ENCODE data around the gene RAB11FIP4.

Gene RAB11FIP4

DNA sequence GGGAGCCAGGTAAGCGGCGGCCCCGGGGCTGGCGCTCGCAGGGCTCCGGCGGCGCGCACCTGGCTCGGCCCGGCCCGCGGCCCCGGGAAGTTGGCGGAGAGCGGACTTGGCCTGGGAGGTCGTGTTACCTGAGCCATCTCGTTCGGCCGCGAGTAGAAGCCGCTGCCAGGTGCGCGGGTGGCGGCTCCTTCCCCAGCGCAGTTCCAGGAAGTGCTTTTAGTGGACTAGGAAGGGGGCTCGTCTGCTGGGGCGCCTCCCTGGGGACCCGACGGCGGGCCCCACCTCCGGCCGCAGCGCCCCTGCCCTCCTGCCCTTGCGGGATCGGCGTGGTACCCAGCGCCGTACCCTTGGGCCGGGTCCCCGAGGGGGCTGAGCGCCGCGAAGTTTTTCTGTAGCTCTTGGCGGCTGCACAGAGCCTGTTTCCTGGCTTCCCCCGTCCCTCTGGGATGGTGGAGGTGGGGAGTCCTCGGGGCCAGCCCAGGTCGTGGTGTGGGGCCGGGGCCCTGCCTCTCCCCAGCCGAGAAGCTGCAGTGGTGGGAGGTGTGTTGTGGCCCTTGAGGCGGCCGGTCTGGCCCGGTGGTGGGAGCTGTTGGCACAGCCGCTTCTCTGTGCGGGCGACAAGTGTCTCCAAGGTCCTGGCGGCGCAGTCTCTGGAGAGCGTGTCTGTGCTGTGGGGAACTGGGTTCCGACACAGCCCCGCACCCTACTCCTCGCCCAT is 96.9 kb downstream of the RAB11FIP4 start:
- DNase-seq (ENCODE audit: low read depth): no peak

DNA sequence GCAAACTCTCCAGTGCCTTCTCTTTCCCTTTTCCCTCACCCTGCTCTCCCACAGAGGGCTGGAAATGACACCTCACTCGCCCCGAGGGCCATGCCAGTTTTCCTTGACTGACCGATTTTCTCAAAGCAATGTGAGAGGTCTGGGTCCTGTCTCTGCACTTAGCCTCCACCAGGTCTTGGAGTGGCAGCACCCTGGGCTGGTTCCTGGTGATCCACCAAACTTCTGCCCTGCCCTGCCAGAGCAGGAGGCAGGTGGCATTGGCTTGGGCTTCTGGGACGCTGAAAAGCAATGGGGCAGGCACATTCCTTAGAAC is 97.5 kb downstream of the RAB11FIP4 start:
- DNase-seq (ENCODE audit: low read depth): no peak

DNA sequence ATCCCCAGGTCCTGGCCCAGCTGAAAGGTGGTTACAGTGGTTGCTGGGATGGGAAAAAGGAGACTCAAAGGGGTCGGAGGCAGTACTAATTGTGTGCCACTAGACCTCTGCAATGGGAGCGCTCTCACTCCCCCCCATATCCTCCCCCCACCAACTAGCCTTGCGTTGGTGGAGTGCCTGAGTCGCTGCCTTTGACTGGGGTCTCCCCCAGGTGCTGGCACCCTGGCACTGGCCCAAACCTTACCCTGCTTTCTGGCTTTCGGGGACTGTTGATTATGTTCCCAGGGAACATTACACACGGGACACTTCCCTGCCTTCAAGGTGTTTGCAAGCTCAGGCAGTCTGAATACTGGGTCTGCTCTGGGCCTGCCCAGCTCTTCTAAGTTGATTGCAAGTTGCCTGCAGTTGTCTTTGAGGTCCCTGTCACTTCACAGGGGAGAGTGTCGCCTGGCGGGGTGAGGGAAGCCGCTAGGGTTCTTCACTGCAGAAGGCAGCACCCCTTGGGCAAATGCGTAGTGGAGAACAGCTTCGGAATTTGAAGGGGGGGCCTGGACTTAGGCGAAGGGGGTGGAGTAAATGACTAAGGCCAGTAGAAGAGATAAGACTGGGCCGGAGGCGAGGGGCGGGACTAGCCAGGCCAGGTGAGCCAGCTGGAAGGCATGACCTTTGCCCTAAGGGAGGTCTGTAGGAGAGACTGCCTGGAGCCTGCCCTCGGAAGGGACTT is 98.0 kb downstream of the RAB11FIP4 start:
- no peak for DNase-seq (ENCODE audit: low read depth)

DNA sequence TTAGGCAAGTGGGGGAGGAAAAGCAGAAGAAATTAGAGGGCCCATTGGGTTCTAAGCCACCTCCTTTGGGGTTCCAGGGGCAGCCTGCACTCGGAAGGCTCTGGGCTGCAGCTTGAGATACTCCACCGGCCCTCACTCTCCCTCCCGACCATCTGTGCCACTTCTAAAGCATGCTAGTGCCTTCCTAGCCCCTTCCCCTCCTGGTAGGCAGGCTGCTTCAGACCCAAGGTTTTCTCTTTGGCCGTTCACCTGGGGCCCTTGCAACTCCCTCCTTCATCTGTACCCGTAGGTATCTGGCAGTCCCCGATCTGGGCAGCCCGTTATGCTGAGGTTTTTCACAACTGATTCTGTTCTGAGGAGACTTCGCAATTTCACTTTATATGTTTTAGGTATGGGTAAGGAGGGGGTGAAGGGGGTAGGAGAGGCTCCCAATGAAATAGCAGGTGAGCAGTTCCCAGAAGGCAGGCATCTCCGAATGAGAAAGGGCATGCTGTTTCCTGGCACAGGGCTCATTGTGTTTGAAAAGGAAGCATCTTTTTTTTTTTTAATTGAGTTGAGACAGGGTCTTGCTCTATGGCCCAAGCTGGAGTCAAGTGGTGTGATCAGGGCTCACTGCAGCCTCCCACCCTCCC is 98.7 kb downstream of the RAB11FIP4 start:
- no peak for DNase-seq (ENCODE audit: low read depth)

DNA sequence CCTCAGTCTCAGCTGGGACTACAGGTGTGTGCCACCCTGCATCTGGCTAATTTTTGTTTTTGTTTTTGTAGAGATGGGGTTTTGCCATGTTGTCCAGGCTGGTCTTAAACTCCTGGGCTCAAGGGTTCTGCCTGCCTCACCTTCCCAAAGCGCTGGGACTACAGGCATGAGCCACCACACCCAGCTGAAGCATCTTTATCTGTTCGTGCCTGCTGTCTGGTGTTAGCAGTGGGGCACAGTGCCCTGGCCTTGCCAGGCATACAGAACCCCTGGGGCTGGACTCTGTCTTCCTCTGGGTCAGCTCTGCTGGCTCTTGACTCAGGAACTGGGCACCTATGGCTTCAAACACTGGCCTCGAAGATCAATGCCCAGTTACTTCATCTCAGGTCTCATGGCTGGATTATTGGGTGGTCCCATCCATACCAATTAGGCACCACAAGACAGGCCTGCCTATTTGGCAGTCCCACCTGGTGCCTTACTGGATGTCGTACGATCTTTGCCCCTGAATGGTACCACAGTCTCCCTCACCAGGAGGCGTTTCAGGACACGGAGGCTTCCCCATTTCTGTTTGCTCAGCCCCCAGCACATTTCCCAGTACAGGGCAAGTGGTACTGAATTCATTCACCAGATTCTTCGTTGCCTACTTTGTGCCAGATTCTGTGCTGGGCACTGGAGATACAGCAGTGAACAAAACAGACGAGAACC is 99.3 kb downstream of the RAB11FIP4 start:
- DNase-seq (ENCODE audit: low read depth): no peak

DNA sequence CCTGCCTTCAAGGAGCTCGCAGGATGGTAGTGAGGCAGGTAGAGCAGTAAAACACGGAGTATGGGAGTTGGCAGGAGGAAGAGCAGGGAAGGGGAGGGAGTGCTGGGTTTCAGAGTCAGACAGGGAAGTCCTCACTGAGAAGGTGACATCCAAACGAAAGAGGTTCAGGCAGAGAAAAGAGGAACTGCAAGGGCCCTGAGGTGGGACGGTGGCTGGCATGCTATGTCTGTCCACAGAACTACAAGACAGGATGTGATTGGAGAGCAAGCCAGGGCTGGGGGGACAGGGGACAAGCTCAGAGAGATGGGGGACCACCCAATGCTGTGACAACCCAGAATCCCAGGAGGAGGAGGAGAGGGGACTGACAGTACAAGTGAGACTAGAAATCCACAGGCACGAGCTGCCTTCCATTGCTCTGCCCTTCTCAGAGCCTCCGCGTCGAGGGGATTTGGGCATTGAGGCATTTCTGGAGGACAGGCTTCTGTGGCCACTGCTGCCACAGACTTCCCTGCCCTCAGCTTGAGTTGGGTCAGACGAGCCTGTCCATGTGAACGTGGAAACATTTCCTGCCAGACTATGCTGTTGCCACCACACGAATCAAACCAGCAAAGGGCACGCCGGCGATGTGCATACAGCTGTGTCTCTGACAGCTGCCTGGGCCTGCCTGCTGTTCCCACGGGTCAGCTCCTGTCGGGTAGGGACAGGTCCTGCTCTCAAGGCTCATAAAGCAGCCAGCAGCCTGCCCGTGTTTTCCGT is 100.1 kb downstream of the RAB11FIP4 start:
- no peak for DNase-seq (ENCODE audit: low read depth)

DNA sequence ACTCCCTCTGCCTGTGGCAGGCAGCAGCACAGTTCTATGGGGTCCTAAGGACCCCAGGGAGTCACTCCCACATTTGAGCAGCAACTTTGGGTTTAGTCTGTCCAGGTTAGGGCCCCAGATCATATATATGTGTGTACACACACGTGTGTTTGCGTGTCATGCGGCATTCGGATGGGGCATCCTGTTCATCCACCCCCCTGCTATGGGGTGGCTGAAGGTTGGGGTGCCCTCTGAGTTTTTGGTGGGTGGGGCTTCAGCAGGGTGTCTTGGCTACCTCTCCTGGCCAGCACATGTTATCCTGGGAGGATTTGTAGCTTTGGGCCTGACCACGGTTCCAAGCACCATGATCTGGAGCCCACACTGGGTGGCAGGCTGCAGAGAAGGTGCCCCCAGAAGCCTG is 100.7 kb downstream of the RAB11FIP4 start:
- DNase-seq (ENCODE audit: low read depth): no peak

DNA sequence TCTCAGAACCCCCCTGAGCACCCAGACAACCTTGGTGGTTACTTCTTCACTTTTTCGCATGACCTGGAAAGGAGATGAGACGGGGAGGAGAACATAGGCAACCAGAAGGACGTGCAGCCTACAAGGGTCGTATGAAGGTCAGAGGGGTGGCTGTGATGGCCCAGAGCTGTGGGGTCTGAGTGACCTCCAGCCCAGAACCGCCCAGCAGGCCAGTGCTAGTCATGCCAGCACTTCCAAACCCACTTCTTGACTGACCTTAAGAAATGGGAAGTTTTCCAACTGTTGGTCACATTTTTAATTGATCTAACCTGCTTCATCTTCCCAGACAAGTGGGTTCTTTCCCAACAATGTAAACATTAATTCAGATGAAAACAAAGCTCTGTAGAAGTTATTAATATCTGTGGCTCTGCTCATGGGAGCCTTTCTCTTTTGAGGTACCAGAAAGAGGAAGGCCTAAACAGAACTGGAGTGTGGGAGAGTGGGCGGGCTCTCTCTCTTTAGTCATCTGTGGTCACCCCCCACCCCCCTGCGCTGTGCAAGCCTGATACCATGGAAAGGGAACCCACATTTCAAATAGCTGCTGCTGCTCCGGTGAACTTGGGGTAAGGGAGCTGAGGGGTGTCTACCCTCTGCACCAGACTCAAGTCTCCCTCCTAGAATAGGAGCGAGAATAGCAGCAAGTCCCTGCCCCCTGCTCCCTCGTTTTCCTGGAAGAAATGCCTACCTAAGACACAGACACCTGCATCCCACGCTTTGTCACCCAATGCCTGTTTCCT is 101.6 kb downstream of the RAB11FIP4 start:
- DNase-seq (ENCODE audit: low read depth): no peak

DNA sequence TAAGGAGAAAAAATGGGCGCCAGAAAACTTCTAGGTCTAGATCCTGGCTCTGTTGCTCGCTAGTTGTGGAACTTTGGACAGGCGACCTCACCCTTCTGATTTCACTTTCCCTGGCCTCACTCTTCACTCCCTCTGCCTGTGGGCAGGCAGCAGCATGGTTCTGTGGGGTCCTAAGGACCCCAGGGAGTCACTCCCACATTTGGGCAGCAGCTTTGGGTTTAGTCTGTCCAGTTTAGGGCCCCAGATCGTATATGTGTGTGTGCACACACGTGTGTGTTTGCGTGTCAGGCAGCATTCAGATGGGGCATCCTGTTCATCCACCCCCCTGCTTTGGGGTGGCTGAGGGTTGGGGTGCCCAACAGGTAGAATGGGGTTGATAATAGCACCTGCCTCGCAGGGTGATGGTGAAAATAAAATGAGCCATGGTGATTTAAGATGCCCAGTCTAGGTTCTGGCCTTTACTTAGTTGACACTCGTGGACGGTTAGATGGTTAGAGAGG is 102.2 kb downstream of the RAB11FIP4 start:
- DNase-seq (ENCODE audit: low read depth): no peak

DNA sequence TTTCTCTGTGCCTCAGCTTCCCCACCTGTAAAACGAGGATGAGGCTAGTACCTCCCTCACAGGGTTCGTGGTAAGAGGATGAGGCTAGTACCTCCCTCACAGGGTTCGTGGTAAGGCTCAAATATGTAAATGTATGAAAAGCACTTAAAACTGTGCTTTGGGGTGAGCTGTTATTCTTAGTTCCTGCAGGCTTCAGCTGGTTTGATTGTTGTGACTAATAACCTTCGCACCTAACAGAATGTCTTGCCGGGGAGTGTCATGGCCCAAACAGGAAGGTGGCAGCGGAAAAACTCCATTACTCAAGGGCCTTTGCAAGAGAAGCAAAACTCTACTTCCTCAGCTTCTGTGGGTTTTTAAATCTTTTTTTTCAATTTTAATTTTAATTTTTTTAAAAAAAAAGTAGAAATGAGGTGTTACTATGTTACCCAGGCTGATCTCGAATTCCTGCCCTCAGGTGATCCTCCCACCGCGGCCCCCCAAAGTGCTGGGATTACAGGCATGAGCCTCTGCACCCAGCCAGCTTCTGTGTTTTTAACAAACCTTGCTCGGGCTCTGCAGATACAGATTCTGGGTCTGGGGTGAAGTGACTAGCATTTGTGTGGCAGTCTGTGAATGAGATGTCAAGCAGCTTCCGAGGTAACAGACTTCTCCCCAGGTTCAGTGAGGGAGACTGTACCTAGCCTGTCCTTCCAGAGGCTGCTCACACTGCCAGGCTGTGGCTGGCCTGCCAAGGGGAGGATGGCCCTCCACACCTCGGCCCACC is 103.0 kb downstream of the RAB11FIP4 start:
- DNase-seq (ENCODE audit: low read depth): no peak

DNA sequence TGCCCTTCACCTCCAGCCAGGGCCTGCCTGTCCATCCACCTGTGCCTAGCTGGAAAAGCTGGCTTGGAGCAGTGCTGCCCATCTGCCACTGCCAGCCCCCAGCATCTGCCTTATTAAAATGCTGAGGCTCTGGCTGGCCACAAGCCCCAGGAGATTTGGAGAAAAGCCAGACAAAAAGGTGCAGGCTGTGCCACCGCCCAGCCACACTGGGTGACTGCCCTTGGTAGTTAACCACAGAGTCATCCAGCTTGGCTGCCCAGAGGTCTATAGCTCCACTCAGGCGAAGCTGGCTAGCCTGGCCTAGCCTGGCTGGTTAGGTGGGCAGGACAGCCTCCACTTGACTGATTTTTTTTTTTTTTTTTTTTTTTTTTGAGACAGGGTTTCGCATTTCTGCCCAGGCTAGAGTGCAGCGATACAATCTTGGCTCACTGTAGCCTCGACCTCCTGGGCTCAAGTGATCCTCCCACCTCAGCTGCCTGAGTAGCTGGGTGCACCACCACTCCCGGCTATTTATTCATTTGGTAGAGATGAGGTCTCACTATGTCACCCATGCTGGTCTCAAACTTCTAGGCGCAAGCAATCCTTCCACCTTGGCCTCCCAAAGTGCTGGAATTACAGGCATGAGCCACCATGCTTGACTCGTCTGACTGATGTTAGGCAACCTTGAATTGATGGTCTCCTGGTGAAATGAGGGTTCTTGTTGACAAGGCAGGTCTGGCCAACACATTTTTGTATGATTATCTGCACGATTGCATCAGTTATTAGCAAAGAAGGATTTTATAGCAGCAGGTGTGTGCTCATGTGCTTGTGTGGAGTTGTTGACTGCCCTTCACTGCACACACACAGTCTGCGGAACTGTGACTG is 103.8 kb downstream of the RAB11FIP4 start:
- no peak for DNase-seq (ENCODE audit: low read depth)

DNA sequence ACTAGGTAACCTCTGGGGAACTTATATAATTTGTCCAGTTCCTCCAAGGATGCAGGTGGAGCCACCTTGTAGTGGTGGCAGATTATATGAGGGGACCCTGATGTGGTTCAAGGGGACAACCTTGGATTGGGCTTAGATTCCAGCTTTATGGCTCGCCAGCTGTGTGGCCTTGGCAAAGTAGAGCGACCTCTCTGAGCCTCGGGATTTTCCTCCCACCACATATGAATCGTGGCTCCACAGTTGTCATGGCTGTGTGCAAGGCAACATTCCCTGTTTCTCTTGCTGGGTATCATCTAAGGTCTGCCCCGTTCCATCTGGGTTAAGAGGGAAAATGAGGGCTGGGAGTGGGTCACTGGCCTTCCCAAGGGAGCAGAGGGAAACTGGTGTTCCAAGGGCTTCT is 104.6 kb downstream of the RAB11FIP4 start:
- no peak for DNase-seq (ENCODE audit: low read depth)

DNA sequence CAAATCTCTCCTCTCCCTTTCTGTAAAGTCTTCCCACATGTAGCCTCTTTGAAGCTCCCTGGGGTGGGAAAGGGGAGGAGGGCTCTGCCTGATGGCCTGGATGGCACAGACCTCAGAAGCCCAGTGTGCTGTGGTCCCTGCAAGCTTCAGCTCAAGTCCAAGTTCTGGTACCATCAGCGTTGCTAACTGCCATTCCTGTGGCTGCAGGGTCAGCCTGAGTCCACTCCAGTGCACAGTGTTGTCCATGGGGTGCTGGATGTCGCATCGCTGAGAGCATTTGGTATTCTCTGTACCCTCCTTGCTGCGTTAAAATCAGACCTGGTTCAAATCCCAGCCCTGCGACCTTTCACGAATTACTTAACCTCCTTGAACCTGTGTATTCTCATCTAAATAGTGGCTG is 105.1 kb downstream of the RAB11FIP4 start:
- DNase-seq (ENCODE audit: low read depth): no peak

DNA sequence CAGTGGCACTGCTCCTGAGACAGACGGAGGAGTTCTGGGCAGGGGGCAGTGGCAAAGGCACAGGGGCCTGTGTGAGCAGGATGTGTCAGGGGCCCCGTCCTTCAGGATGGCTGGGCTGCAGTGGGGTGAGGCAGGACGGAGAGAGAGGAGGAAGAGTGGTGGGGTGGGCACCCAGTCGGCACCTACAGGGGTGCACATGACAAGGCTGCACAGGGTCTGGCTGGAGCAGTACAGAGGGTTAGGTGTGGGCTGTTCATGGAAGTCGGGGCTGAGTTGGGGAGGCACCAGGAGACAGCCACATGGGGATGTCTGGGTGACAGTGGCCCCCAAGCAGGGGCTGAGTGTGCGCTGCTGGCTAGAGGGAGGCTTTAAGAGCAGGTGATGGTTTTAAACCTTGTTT is 106.0 kb downstream of the RAB11FIP4 start:
- no peak for DNase-seq (ENCODE audit: low read depth)

DNA sequence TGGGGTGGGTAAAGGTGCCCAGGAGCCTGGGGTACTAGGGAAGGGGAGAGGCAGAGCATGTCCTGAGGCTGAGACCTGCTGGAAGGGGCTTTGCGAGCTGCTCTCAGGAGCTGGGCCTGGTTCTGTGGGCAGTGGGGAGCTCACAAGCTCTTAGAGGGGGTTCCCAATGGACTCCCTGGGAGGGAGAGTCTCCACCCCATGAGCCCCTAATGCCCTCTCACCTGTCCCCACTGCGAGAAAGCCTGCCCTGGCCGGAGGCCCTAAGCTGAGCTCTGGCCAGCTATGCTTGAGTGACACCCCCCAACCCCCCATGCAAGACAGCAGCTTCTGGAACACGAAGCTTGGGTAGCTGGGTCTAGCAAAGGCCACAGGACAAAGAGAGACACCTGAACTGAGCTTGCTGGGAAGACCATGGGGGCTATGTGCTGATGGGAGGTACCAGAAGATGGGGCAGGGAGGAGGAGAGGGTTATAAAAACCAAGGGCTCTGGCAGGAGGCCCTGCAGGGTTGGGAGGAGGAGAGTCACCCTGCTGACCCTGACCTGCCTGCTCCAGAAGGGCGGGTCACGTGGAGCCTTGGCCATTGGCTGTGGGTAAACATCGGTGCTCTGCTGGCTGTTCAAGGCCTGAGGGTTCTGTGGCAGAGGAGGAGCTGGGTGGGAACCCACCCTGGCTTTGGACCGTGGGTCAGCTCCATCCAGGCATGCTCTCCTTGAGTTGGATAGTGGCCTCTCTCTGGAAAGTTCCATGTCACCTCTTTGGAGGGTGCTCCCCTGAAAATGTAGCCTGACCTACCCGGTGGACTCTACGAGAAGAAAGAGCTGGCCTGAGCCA is 106.7 kb downstream of the RAB11FIP4 start:
- DNase-seq (ENCODE audit: low read depth): no peak

DNA sequence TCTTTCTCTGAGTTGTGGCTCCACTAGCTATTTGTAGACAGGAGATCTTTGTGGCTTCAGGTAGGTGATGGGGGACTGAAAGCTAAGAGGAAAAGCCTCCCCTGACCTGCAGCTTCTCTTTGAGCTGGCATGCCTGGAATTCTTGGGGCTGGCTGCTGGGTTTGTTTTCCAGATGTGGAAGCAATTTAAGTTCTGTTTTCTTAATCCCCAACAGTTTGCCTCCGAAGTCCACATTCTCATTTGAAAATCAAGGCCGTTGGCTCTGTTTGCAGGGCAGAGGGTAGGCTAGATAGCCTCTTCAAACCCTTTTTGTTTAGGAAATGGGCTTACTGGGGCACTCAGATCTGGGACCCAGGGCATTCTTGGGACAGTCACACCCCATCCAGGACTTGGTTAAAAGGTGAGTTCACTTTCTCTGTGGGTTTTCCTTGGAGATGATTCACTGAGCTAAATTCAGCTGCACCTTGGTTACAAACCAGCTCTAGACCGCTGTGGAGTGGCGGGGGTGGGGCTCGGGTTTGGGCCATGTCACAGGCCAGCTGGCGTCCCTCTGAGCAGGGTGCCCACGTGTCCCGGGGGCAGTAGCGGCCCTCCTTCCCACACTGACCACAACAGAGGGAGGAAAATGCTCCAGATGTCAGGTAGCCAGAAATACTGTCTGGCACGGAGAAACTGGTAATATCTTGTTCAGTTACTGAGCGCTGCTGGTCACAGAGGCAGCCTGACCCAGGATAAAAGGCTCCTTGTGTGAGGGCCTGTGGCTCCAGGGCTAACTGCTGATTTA is 108.5 kb downstream of the RAB11FIP4 start:
- DNase-seq (ENCODE audit: low read depth): peak; percentile 5

DNA sequence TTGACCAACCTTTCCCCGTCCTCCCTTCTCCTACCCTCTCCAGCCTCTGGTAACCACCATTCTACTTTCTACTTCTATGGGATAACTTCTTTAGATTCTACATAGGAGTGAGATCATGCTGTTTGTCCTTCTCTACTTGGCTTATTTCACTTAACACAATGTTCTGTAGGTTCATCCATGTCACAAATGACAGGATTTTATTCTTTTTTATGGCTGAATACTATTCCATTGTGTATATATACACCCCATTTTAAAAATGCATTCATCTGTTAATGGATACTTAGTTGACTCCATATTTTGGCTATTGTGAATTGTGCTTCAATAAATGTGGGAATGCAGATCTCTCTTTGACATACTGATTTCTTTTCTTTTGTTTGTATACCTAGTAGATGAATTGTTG is 115.0 kb downstream of the RAB11FIP4 start:
- DNase-seq (ENCODE audit: low read depth): no peak
